T-helper 1 cell treated with Interleukin-12 subunit alpha and Interleukin-12 subunit beta and Interleukin-4 antibody, amounts not matched to agents 30 ng/mL and 1 ng/mL, for 36 hours (primary cell): Measurements from ENCODE around the gene GSTT4. TPM values are rescaled to one million over a fixed set of nuclear protein-coding genes. Genes with fewer than 3 reads are reported as not detected.
"Not testable (repeated sequence)": the region's sequence is repeated elsewhere in the genome, so short reads cannot be mapped to it uniquely, and the experiment has no call there.

Experiments used
- intact Hi-C: fragments of 100-400 bp; cut with micrococcal nuclease; formaldehyde crosslinking; loops from one replicate; pipeline ENCODE4 v1.15.1; 2024
- total RNA-seq: library from RNA; stranded (reverse); gene quantifications from 2 replicates; pipeline ENCODE4 v1.2.3, GENCODE V29; 2022

The GSTT4 gene
- not detected in 2 replicates for total RNA-seq

DNA sequence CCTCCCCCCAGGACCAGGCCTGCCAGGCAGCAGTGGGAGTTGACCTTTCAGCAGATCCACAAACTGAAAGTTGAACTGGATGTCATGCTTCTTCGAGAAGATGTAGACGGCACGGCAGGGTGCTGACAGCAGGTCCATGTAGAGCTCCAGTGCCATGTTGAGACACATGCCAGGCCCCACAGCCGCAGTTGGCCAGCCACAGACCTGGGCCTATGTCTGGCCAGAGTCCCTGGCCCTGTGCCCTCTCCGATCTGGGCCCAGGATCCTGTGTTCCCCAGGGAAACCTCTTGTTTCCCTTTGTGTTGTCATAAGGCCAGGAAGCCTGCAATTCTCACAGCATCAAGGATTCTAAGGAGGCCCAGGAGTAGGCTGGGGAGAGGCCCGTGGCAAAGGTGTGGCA, at the start of gene GSTT4:
TSS of gene GSTT4 (minus strand) at position 253 of the 400 bp plus-strand sequence. CDS start at position 156, 97 bp downstream.
- intact Hi-C loops, result loop anchor here (10.0 kb wide), 1 partner anchor 240 kb away; the partner anchor contains the start of gene GGT5

DNA sequence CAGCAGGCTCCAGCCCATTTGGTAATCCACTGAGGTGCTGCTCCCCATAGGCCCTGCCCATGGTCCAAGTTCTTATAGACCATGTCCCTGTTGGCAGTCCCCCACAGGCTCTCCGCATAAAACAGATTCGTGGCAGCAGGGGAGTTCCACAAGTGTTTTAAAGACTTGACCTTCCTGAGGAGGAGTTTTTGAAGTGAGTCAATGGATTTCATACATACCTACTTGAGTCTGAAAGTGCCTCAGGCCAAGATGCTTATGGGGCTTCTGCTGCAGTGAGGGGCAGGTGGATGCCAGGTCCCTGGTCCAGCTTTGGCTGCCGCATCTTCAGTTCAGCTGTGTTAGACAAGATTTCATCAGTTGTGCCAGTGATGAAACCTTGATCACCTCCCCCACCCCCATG, 49.1 kb upstream of the GSTT4 start:
- intact Hi-C loops, result no loop called here

- intact Hi-C loops, result no loop called here
These were observed 48.4 kb upstream of the GSTT4 start for GRCh38 chr22:24053481-24054226.

DNA sequence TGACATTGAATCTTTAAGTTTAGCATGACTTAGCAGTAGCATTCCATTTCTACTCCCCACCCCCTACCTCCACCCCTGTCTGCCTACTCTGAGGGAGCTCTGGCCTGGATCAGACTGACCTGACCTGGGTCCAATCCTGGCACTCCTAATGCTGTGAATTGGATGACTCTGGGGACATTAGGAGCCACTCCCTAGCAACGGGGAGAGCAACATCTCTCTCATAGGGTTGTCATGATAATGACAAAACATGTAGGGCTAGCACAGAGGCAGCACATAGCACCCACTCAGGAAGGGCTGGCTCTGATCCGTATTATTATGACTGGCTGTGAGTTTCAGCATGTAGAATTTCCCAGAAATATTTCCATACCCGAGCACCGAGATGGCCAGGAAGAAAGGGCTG, 46.3 kb upstream of the GSTT4 start:
- intact Hi-C loops, result no loop called here

DNA sequence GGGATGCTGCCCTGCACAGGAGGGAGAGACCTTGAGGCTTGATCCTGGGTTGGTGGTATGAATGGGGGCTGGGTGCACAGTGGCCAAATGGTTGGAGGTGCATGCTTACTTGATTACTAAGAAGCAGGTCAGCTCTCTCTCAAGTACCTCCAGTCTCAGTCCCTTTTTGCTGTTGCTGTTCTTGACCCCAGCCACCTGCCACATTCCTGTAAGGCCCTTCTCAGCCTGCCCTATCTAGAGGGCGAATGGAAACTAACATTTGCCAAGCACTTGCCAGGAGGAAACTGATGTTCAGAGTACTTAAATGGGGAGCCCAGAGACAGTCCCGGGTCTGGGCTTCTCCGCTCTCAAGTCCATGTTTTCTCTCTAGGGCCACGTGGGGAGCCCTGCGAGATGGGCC, 45.8 kb upstream of the GSTT4 start:
- intact Hi-C loops, result no loop called here

DNA sequence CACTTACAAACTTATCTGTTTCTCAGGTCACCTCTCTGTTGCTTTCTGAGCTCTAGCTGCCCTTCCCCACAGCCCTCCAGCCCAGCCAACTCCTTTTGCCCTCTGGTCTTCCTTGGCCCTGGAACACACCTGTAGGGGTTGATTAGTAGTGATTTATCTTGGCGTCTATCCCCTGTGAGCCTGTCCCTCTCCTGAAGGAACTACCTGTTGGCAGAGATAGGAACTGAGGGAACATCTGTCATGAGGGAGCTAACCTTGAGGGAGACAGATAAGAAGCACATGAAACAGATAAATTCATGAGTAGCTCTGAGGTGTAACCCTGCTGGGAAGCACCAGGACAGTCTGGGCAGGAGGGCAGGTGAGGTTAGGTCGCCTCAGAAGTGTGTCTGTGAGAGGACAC, 44.7 kb upstream of the GSTT4 start:
- intact Hi-C loops, result no loop called here

DNA sequence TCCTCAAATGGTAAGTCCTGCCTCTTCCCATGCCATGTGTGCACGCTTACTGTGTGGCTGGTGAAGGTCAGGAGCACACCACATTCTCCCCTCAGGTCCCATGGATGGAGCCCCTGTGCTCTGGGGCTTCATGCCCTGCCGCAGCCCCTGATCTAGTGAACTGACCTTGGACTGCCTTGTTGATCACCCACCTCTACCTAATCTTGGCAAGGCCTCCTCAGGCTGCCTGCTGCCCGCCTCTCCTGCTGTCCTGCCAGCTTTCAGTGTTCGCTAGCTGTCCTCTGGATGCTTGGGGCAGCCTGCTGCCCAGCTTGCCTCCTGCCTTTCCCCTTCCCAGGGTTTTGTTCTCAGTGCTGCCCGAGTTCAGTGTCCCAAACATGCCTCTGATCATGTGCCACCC, 44.0 kb upstream of the GSTT4 start:
- intact Hi-C loops, result no loop called here

GRCh38 chr22:24046024-24046423, 40.8 kb upstream of the GSTT4 start:
- intact Hi-C loops, result no loop called here

- intact Hi-C loops, result no loop called here
These were observed 38.7 kb upstream of the GSTT4 start for GRCh38 chr22:24043958-24044357.

DNA sequence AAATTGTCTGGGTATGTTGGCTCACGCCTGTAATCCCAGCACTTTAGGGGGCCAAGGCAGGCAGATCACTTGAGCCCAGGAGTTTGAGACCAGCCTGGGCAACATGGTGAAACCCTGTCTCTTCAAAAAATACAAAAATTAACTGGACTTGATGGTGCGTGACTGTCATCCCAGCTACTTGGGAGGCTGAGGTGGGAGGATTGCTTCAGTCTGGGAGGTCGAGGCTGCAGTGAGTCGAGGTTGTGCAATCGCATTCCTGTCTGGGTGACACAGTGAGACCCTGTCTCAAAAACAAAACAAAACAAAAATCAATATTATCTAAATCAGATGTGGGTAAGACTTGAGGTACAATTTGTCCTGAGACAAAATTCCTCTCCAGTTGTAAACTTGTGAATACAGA, 38.2 kb upstream of the GSTT4 start:
- intact Hi-C loops, result not testable (repeated sequence)

DNA sequence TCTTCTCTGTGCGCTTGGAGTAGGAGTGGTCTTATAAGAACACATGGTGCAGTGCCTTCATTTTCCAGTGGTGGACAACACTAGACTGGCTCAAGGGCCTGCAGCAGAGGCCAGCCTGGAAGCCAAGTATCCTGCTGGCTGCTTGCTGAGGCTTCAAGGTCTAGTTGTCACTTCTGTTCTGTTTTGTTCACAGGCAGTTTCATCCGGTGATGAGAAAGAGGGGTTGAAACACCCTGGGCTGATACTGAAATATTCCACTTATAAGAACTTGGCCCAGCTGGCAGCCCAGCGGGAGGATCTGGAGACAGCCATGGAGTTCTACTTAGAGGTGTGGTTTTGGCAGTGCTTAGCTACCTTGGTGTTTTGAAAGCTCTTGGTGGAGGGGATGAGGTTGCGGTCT, 35.7 kb upstream of the GSTT4 start:
- intact Hi-C loops, result no loop called here

GRCh38 chr22:24039046-24039445, 33.8 kb upstream of the GSTT4 start:
- intact Hi-C loops, result no loop called here

GRCh38 chr22:24037851-24038765, 32.9 kb upstream of the GSTT4 start:
- intact Hi-C loops, result no loop called here

- intact Hi-C loops, result no loop called here
These were observed 30.0 kb upstream of the GSTT4 start for GRCh38 chr22:24035296-24035695.

GRCh38 chr22:24033731-24034130, 28.5 kb upstream of the GSTT4 start:
- intact Hi-C loops, result no loop called here

DNA sequence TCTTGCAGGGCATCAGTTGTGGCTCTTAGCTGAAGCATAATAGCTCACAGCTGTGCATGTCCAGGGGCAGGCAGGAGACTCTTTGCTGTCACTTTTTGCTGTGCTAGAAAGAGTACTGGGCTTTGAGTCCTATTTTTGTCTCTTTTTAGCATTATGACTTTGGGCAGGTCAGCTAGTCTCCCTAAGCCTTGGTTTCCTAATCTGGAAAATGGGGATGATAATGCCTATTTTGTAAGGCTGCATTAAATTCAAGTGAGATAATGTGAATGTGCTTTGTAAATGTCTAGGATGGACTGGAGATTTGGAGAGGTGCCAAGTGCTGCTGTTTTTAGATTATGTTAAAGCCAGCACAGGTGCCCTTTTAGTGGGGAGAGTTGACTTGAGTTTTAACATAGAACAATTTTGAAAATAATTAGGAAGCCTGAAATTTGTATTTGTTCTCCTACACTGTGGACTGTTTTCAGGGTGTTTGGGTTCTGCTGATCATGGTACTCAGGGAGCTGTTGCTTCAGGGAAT, 25.0 kb upstream of the GSTT4 start:
- intact Hi-C loops, result no loop called here

GRCh38 chr22:24029304-24029703, 24.1 kb upstream of the GSTT4 start:
- intact Hi-C loops, result no loop called here

DNA sequence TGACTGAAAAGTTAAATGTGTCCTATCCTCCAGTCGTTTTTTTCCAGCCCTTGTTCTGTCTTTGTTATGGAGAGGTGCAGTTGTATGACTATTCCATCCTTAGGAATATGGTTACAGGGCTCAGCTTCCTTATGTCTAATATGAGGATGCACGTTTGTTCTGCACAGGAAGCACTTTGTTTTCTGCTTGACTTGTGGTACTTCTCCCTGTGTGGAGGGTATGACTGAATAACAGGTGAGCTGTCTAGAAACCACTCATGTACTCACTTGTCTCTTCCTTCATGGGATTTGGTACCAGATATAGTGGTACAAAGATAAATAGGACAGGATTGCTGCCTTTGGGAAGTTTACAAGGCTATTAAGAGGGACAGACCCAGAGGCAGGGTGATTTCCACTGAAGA, 23.3 kb upstream of the GSTT4 start:
- intact Hi-C loops, result no loop called here

DNA sequence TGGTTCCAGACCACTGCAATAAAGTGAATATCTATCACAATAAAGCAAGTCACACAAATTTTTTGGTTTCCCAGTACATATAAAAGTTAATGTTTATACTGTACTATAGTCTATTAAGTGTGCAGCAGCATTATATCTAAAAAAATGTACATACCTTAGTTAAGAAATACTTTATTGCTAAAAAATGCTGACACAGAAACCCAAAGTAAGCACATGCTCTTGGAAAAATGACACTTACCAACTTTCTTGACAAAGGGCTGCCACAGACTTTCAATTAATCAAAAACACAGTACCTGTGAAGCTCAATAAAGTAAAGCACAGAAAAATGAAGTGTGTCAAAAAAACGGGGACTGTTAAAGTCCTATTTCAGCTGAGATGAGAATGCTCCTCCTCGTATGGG, 22.7 kb upstream of the GSTT4 start:
- intact Hi-C loops, result no loop called here

DNA sequence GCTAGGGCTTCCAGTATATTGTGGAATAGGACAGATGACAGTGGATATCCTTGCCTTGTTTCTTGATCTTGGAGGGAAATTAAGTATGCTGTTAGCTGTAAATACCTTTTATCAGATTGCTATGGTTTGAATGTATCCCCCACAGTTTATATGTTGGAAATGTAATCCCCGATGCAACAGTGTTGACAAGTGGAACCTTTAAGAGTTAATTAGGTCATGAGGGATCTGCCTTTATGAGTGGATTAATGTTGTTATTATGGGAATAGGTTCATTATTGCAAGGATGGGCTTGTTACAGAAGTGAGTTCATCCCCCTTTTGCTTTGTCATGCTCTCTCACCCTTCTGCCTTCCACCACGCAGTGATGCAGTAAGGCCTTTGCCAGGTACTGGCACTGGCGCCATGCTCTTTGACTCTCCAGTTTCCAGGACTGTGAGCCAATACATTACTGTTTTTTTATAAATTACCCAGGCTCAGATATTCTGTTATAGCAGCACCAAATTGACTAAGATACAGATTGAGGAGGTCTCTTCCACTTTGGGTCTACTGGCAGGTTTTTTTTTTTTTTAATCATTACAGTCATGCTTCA, 22.2 kb upstream of the GSTT4 start:
- intact Hi-C loops, result no loop called here

- intact Hi-C loops, result no loop called here
These were observed 21.5 kb upstream of the GSTT4 start for GRCh38 chr22:24026733-24027132.

GRCh38 chr22:24026056-24026455, 20.8 kb upstream of the GSTT4 start:
- intact Hi-C loops, result no loop called here
